Measurements from ENCODE around the gene ARHGEF3. TPM values are rescaled to one million over a fixed set of nuclear protein-coding genes. Genes with fewer than 3 reads are reported as not detected.
"Not testable (repeated sequence)": the region's sequence is repeated elsewhere in the genome, so short reads cannot be mapped to it uniquely, and the experiment has no call there.

ARHGEF3 gene
- total RNA-seq, 1 donor, result 6.5 TPM

DNA sequence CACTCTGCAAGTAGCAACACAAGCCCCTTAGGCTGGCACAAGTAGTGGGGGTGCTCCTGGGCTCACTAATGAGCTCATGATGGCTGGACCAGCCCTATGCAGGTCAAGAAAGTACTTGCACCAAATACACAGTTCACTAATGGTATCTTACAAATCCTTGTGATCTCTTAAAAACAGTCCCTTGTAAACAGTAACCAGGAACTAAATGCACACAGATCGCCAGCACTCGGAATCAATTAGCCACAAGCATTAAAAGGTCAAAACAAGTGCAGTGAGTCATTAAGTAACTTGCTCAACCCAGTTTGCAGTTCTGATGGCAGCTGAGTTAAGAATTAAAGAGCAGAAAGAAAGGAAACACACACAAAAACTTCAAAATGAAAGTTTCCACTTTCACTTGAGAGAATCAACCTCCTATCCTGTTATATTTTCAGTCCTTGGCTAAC is 43.2 kb downstream of the ARHGEF3 start:
- DNase-seq (ENCODE audit: low read depth), result peak; percentile 98
- no peak overlapping the region for H3K4me3 ChIP-seq (ENCODE audit: low read depth, low read length)
- TF ChIP-seq, protein P1, sequence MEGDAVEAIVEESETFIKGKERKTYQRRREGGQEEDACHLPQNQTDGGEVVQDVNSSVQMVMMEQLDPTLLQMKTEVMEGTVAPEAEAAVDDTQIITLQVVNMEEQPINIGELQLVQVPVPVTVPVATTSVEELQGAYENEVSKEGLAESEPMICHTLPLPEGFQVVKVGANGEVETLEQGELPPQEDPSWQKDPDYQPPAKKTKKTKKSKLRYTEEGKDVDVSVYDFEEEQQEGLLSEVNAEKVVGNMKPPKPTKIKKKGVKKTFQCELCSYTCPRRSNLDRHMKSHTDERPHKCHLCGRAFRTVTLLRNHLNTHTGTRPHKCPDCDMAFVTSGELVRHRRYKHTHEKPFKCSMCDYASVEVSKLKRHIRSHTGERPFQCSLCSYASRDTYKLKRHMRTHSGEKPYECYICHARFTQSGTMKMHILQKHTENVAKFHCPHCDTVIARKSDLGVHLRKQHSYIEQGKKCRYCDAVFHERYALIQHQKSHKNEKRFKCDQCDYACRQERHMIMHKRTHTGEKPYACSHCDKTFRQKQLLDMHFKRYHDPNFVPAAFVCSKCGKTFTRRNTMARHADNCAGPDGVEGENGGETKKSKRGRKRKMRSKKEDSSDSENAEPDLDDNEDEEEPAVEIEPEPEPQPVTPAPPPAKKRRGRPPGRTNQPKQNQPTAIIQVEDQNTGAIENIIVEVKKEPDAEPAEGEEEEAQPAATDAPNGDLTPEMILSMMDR (IDR thresholded peaks at IDR 0.05; ENCODE audit: insufficient read depth, low read depth, low read length), result no peak

DNA sequence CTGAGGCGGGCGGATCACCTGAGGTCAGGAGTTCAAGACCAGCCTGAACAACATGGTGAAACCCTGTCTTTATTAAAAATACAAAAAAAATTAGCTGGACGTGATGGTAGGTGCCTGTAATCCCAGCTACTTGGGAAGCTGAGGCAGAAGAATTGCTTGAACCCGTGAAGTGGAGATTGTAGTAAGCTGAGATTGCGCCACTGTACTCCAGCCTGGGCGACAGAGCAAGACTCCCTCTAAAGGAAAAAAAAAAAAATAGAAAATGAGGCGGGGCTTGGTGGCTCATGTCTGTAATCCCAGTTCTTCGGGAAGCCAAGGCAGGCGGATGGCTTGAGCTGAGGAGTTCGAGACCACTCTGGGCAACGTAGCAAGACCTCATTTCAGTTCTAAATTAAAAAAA is 43.7 kb downstream of the ARHGEF3 start:
- DNase-seq (ENCODE audit: low read depth), result peak; percentile 34
- H3K4me3 ChIP-seq (ENCODE audit: low read depth, low read length), result not testable (repeated sequence)

DNA sequence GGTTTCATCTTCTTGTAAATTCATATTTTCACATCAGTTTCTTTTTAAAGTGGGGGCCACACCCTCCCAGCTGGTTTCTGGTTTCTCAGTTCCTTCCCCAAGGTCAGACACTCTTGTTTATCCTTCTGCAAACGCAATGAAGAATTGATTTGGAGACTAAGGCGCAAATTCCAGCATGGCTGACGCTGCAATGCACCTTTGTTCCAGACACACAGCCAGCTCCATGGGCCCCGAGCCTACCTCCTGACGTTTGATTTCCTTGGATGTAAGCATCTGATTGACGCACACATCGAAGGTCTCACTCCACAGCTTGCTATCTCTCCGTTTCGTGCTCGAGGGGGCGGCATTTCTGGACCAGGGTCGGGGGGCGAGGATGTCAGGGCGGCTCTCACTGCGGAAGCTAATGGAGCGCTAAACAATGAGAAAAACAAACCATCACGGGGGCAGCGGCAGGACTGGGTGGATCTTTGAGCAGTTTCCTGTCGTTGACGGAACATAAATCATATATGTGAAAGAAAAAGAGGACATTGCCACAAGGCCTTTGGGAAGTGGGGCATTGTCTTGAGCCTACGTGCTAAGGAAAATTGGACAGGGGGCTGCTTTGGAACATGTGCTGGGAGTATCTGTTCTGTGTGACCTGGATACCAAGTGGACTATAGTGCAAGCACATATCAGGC is 46.9 kb downstream of the ARHGEF3 start:
- no peak overlapping the region for H3K4me3 ChIP-seq (ENCODE audit: low read depth, low read length)
- TF ChIP-seq, protein P1 (IDR thresholded peaks at IDR 0.05; ENCODE audit: insufficient read depth, low read depth, low read length), result no peak
- no peak for DNase-seq (ENCODE audit: low read depth)

DNA sequence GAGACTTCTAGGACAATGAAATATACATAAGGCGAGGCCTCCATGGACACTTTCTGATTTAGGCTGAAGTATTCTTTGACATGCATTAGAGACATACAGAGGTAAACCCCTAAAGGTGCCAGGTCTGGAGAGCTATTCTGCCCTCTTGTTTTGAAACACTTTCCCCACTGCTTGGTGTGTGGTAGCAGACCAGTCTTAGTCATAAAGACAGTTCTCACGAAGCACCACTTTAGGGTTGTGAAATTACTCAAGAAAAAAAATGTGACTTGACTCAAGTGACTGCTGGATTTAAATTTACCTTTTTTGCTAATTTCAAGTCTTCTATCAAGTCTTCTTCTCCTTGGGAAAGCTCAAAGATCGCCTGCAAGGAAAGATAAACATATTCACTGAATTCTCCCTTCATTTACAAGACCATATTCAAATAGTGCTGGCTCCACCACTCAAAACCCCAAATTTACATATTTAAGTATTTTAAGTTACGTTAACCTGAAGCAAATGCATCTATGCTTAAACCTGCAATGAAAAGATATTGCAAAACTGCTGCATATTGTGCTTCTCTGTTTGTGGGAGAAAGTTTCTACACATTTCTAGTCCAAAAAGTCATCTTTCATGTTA is 48.4 kb downstream of the ARHGEF3 start:
- TF ChIP-seq, protein P1 (IDR thresholded peaks at IDR 0.05; ENCODE audit: insufficient read depth, low read depth, low read length), result no peak
- peak; percentile 67 for DNase-seq (ENCODE audit: low read depth)
- no peak overlapping the region for H3K4me3 ChIP-seq (ENCODE audit: low read depth, low read length)

DNA sequence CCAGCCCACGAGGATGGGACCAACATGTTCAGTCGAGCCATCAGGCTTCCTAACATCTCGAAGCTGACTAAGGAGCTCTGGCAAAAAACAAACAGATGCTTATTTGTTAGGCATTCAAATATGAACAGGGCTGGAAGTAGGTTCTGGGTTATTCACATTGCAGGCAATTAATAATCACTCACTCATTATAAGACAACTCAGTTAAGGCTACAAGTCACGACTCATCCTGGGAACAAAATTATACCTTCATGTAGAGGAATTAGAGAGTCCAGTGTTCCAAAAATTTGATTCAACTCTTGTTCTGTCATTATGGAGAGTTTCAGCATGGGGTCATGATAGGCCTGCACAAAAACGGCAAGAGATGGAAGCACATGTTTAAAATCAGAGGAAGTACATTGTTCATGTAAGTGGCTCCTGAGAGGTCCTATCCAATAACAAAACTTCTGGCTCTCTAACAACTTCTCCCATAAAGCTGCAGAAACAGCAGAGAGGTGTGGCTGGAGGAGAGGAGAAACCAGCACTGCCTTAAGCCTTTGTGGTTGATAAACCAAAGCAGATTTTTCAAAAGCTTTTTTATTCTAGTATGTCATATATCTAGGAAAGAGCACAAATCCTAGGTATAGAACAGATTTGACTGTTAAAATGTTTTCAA is 50.6 kb downstream of the ARHGEF3 start:
- no peak overlapping the region for H3K4me3 ChIP-seq (ENCODE audit: low read depth, low read length)
- TF ChIP-seq, protein P1 (IDR thresholded peaks at IDR 0.05; ENCODE audit: insufficient read depth, low read depth, low read length), result no peak
- DNase-seq (ENCODE audit: low read depth), result no peak

DNA sequence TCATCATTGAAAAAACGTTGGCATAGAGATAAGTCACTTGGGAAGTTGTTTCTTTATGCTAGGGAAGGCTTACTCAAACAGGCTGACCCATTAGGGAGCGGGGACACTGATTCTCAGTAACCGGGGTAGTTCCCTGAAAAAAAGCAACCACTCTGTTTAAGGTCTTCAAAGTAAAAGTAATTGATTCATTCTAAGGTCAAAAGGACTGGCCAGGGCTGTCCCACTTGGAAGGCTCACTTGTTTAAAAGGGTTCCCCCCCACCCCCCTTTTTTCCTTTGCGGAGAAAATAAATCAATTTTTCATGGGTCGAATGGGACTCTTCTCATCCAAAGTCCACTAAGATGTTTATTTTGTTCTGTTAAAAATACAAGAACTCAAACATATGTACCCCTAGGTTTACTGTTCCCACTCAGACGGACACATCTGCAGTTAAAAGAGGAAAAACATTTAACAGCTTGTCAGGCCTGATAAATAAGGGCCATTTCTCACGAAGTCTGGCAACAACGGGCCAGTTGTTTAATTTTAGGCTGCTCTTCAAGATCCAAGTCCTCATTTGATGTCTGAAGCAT is 53.0 kb downstream of the ARHGEF3 start:
- DNase-seq (ENCODE audit: low read depth), result no peak
- H3K4me3 ChIP-seq (ENCODE audit: low read depth, low read length), result no peak overlapping the region
- TF ChIP-seq, protein P1 (IDR thresholded peaks at IDR 0.05; ENCODE audit: insufficient read depth, low read depth, low read length), result no peak

DNA sequence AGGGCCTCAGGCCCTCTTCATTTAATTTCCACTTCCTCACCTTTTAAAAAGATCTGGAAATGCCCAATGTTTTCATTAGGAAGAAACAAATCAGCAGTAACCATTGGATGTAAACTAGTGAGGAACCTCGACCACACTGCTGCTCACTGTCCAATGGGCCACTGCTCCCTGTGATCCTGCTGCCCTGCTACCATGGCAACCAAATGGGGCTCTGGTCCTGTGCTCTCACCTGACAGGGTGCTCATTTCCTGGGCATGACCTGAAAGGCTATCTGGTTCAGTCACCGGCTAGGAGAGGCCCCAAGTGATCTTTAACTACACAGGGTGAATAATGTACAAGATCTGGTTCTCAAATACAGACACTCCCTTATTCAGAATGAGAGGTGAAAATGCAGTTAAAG is 54.6 kb downstream of the ARHGEF3 start:
- TF ChIP-seq, protein P1 (IDR thresholded peaks at IDR 0.05; ENCODE audit: insufficient read depth, low read depth, low read length), result no peak
- DNase-seq (ENCODE audit: low read depth), result no peak
- no peak overlapping the region for H3K4me3 ChIP-seq (ENCODE audit: low read depth, low read length)

Data from fibroblast of villous mesenchyme (primary cell).